PC-9 (cell line): ENCODE data around the gene RUNX3.

ENCODE experiments used
- CTCF ChIP-seq: fragments of 200-600 bp; sonication (generic); conservative IDR thresholded peaks from 2 replicates; pipeline ENCODE4 v1.6.1; 2017; ENCODE audit warnings: mixed run types, antibody characterized with exemption, mild to moderate bottlenecking, moderate library complexity
- EZH2 ChIP-seq: fragments of 200-600 bp; sonication (generic); IDR thresholded peaks from 2 replicates; pipeline ENCODE4 v1.8.0; 2017; ENCODE audit warnings: antibody characterized with exemption, low read depth

DNA sequence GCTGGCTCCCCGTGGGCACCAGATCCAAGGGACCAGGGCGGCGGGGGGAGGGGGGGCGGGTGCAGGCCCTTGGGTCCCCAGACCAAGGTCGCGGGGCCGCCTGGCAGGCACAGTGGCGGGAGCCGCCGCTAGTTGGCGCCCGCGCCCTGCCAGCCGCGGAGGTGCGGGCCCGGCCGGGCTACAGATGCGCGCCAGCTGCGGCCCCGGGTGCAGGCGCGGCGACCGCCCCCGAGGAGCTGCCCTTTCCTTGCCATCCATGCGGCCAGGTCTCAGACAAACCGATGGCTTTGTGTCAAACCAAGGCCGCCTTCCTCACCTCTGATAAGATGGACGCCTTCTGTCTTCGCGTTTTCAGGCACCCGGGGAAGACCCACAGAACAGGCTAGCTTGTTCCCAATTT lies 2.2 kb upstream of the RUNX3 start:
- TF ChIP-seq CTCF (no peak; the same call in 1 of the 2 replicates), EZH2 (no peak)
